ENCODE measurements around the gene SF3B2.
"Not testable (repeated sequence)": the region's sequence is repeated elsewhere in the genome, so short reads cannot be mapped to it uniquely, and the experiment has no call there.

Gene SF3B2

GRCh38 chr11:66078949-66079348 lies 26.8 kb downstream of the SF3B2 start:
- DNase-seq, result not testable (repeated sequence)

GRCh38 chr11:66080055-66080817 lies 28.1 kb downstream of the SF3B2 start:
- DNase-seq, result peak; percentile 91

- DNase-seq, result peak; percentile 86
Observed at GRCh38 chr11:66081505-66081904, 29.3 kb downstream of the SF3B2 start.

- peak; percentile 81 for DNase-seq
Observed at GRCh38 chr11:66082946-66083698, 31.0 kb downstream of the SF3B2 start.

- no peak for DNase-seq
Observed at GRCh38 chr11:66083767-66084166, 31.6 kb downstream of the SF3B2 start.

GRCh38 chr11:66084821-66085475 lies 32.8 kb downstream of the SF3B2 start:
- no peak for DNase-seq

- no peak for DNase-seq
Observed at GRCh38 chr11:66087148-66087908, 35.2 kb downstream of the SF3B2 start.

- no peak for DNase-seq
Observed at GRCh38 chr11:66089067-66089466, 36.9 kb downstream of the SF3B2 start.

GRCh38 chr11:66090288-66090687 lies 38.1 kb downstream of the SF3B2 start:
- no peak for DNase-seq

- not testable (repeated sequence) for DNase-seq
Observed at GRCh38 chr11:66092125-66092524, 40.0 kb downstream of the SF3B2 start.

- not testable (repeated sequence) for DNase-seq
Observed at GRCh38 chr11:66099746-66100145, 47.6 kb downstream of the SF3B2 start.

GRCh38 chr11:66100272-66101065 lies 48.3 kb downstream of the SF3B2 start:
- peak; percentile 73 for DNase-seq

GRCh38 chr11:66101066-66101464 lies 48.9 kb downstream of the SF3B2 start:
- no peak for DNase-seq

GRCh38 chr11:66104057-66104638 lies 52.0 kb downstream of the SF3B2 start:
- no peak for DNase-seq

GRCh38 chr11:66106786-66107599 lies 54.8 kb downstream of the SF3B2 start:
- no peak for DNase-seq

GRCh38 chr11:66107600-66108510 lies 55.7 kb downstream of the SF3B2 start:
- DNase-seq, result peak; percentile 52

GRCh38 chr11:66109294-66109693 lies 57.1 kb downstream of the SF3B2 start:
- no peak for DNase-seq

- no peak for DNase-seq
Observed at GRCh38 chr11:66111158-66111557, 59.0 kb downstream of the SF3B2 start.

- DNase-seq, result no peak
Observed at GRCh38 chr11:66112041-66112491, 59.9 kb downstream of the SF3B2 start.

Data from hematopoietic multipotent progenitor cell treated with erythropoietin and hydrocortisone succinate and interleukin-3 and kit ligand, for 6 days (in vitro differentiated cells).